HCT116 (cell line): ENCODE results near the gene PIEZO2. TPM values are rescaled to one million over a fixed set of nuclear protein-coding genes. Genes with fewer than 3 reads are reported as not detected.

Experiments
- ATAC-seq: fragments of 200-7000 bp; cut with Tn5 transposase; 2 replicates; pipeline ENCODE4 v1.9.1; 2020; ENCODE audit warnings: mild to moderate bottlenecking, moderate library complexity
- BruUV-seq: library from RNA; stranded (reverse); fragments of 400-500 nt; replicated peaks from 2 replicates; lab custom pipeline; 2021; lab: Mats Ljungman, UMichigan
- CTCF ChIA-PET: fragments of 300-600 bp; sonication (Branson Sonifier 250); formaldehyde crosslinking; loops from one replicate; lab custom pipeline; 2021; ENCODE audit warnings: antibody characterized with exemption; lab: Charles Lee
- POLR2A ChIA-PET: fragments of 300-600, 350-600 bp; sonication (Branson Sonifier 250); formaldehyde crosslinking; loops from one replicate; lab custom pipeline; 2021; ENCODE audit warnings: antibody characterized with exemption; lab: Charles Lee
- RAD21 ChIA-PET, 2 experiments: fragments of 300-600 bp; sonication (Branson Sonifier 250); formaldehyde crosslinking; loops; one replicate each; lab custom pipeline; 2023; ENCODE audit warnings: low total read pairs in 2 of 2; ENCODE audit not compliant: uncharacterized antibody in 2 of 2, unreplicated experiment in 2 of 2, low non-redundant PET in 1 of 2; lab: Charles Lee
- DNase-seq: peaks from one replicate; pipeline ENCODE4 v3.0.0-alpha.2; 2010; ENCODE audit warnings: low read depth, low spot score
- H2AFZ ChIP-seq: fragments of 200-600 bp; shearing (Covaris generic), sonication (generic); 2 replicates; pipeline ENCODE4 v1.6.1; 2017; ENCODE audit warnings: low read depth, mixed run types, mixed read lengths, antibody characterized with exemption, low read length; ENCODE audit not compliant: poor library complexity, severe bottlenecking
- H3K27ac ChIP-seq: 2 replicates; pipeline ENCODE4 v1.5.1; 2012; ENCODE audit warnings: low read depth, low read length
- H3K27me3 ChIP-seq: fragments of 200-600 bp; sonication (generic); 2 replicates; pipeline ENCODE4 v1.6.1; 2016; ENCODE audit warnings: mixed run types, low read length, mixed read lengths; ENCODE audit not compliant: insufficient read depth
- H3K36me3 ChIP-seq, 2 experiments: fragments of 200-500 bp in 1 of 2; fragments of 200-600 bp in 1 of 2; sonication (Bioruptor generic) in 1 of 2; sonication (generic) in 1 of 2; 2 replicates each; pipeline versions ENCODE4 v1.5.1 to v1.6.1; 2014 to 2016; ENCODE audit warnings: low read length in 2 of 2, inconsistent platforms in 1 of 2, mixed read lengths in 1 of 2, mixed run types in 1 of 2; ENCODE audit not compliant: insufficient read depth in 2 of 2, control insufficient read depth in 1 of 2
- H3K4me1 ChIP-seq, 2 experiments: fragments of 200-600 bp in 1 of 2; sonication (generic) in 1 of 2; 2 replicates each; pipeline versions ENCODE4 v1.5.1 to v1.6.1; 2012 to 2017; ENCODE audit warnings: low read length in 2 of 2, inconsistent platforms in 1 of 2, mild to moderate bottlenecking in 1 of 2, mixed read lengths in 1 of 2, mixed run types in 1 of 2, moderate library complexity in 1 of 2; ENCODE audit not compliant: insufficient read depth in 2 of 2, control insufficient read depth in 1 of 2
- H3K4me2 ChIP-seq: fragments of 200-600 bp; sonication (generic); 2 replicates; pipeline ENCODE4 v1.6.1; 2017; ENCODE audit warnings: mixed run types, low read length, mixed read lengths
- H3K4me3 ChIP-seq, 2 experiments: fragments of 200-600 bp in 1 of 2; sonication (generic) in 1 of 2; replicated peaks in 1 of 2; 2 replicates each; pipeline ENCODE4 v1.5.1; 2011 to 2016; ENCODE audit warnings: low read length in 2 of 2, control low read depth in 1 of 2, low read depth in 1 of 2, mild to moderate bottlenecking in 1 of 2, mixed read lengths in 1 of 2, mixed run types in 1 of 2
- H3K79me2 ChIP-seq: fragments of 200-600 bp; sonication (generic); 2 replicates; pipeline ENCODE4 v1.6.1; 2017; ENCODE audit warnings: mild to moderate bottlenecking, mixed run types, low read length, moderate library complexity, mixed read lengths; ENCODE audit not compliant: insufficient read depth
- H3K9ac ChIP-seq: fragments of 200-600 bp; sonication (generic); 2 replicates; pipeline ENCODE4 v1.6.1; 2016; ENCODE audit warnings: low read length, mixed read lengths
- H3K9me2 ChIP-seq: fragments of 200-600 bp; sonication (generic), shearing (Covaris generic); 2 replicates; pipeline ENCODE4 v1.6.1; 2017; ENCODE audit warnings: mixed run types, mild to moderate bottlenecking, moderate library complexity; ENCODE audit not compliant: insufficient read depth
- H3K9me3 ChIP-seq, 2 experiments: fragments of 200-500 bp in 1 of 2; fragments of 200-600 bp in 1 of 2; sonication (Bioruptor generic) in 1 of 2; sonication (generic) in 1 of 2; 2 replicates each; pipeline ENCODE4 v1.6.1; 2014 to 2017; ENCODE audit warnings: low read length in 2 of 2, mixed read lengths in 2 of 2, inconsistent platforms in 1 of 2, low read depth in 1 of 2, mild to moderate bottlenecking in 1 of 2, mixed run types in 1 of 2, moderate library complexity in 1 of 2; ENCODE audit not compliant: control insufficient read depth in 1 of 2, insufficient read depth in 1 of 2
- H4K20me1 ChIP-seq: fragments of 200-600 bp; sonication (generic), shearing (Covaris generic); 2 replicates; pipeline ENCODE4 v1.6.1; 2017; ENCODE audit warnings: mixed run types, mild to moderate bottlenecking, moderate library complexity; ENCODE audit not compliant: insufficient read depth
- ELF1 ChIP-seq: IDR thresholded peaks from 2 replicates; pipeline ENCODE4 v1.6.1; 2012; ENCODE audit warnings: low read depth, borderline replicate concordance
- EZH2 ChIP-seq: fragments of 200-600 bp; sonication (generic); IDR thresholded peaks from 2 replicates; pipeline ENCODE4 v1.6.1; 2017; ENCODE audit warnings: antibody characterized with exemption, mixed run types
- EZH2phosphoT487 ChIP-seq: fragments of 200-600 bp; IDR thresholded peaks from 2 replicates; pipeline ENCODE4 v1.6.1; 2018; ENCODE audit warnings: antibody characterized with exemption, borderline replicate concordance
- POLR2AphosphoS5 ChIP-seq: IDR thresholded peaks from 2 replicates; pipeline ENCODE4 v1.6.1; 2011; ENCODE audit warnings: mild to moderate bottlenecking, low read depth, low read length, moderate library complexity
- SP1 ChIP-seq: IDR thresholded peaks from 2 replicates; pipeline ENCODE4 v1.6.1; 2012; ENCODE audit warnings: low read depth
- SRF ChIP-seq: IDR thresholded peaks from 2 replicates; pipeline ENCODE4 v1.6.1; 2012; ENCODE audit warnings: low read depth
- TCF7L2 ChIP-seq: IDR thresholded peaks from 2 replicates; pipeline ENCODE4 v1.7.0; 2011; ENCODE audit warnings: borderline replicate concordance, inconsistent platforms; ENCODE audit not compliant: insufficient read depth, insufficient read length; ENCODE audit errors: extremely low read depth
- intact Hi-C: fragments of 100-400 bp; cut with micrococcal nuclease; formaldehyde crosslinking; loops from 2 replicates; pipeline ENCODE4 v1.10.0; 2022
- total RNA-seq: library from RNA; stranded (reverse); gene quantifications from one replicate; pipeline ENCODE4 v1.2.1, GENCODE V29; 2021; ENCODE audit not compliant: unreplicated experiment
- TF ChIP-seq, protein P1 (sequence below): IDR thresholded peaks from 2 replicates; pipeline ENCODE4 v1.6.1; 2011; ENCODE audit warnings: mild to moderate bottlenecking, low read length, moderate library complexity; ENCODE audit not compliant: insufficient replicate concordance; ENCODE audit errors: extremely low read depth
- TF ChIP-seq, protein P2 (sequence below): IDR thresholded peaks from 2 replicates; pipeline ENCODE4 v1.6.1; 2012

PIEZO2 gene
- total RNA-seq, 1 experiment from 2014 or later: 0.34 TPM

- TF ChIP-seq ELF1: no peak
- TF ChIP-seq EZH2: no peak
- TF ChIP-seq, protein P1, sequence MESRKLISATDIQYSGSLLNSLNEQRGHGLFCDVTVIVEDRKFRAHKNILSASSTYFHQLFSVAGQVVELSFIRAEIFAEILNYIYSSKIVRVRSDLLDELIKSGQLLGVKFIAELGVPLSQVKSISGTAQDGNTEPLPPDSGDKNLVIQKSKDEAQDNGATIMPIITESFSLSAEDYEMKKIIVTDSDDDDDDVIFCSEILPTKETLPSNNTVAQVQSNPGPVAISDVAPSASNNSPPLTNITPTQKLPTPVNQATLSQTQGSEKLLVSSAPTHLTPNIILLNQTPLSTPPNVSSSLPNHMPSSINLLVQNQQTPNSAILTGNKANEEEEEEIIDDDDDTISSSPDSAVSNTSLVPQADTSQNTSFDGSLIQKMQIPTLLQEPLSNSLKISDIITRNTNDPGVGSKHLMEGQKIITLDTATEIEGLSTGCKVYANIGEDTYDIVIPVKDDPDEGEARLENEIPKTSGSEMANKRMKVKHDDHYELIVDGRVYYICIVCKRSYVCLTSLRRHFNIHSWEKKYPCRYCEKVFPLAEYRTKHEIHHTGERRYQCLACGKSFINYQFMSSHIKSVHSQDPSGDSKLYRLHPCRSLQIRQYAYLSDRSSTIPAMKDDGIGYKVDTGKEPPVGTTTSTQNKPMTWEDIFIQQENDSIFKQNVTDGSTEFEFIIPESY: no peak
- TF ChIP-seq EZH2phosphoT487: no peak
Measured at GRCh38 chr18:11091746-11092145, 57.6 kb downstream of the PIEZO2 start (continued).

DNA sequence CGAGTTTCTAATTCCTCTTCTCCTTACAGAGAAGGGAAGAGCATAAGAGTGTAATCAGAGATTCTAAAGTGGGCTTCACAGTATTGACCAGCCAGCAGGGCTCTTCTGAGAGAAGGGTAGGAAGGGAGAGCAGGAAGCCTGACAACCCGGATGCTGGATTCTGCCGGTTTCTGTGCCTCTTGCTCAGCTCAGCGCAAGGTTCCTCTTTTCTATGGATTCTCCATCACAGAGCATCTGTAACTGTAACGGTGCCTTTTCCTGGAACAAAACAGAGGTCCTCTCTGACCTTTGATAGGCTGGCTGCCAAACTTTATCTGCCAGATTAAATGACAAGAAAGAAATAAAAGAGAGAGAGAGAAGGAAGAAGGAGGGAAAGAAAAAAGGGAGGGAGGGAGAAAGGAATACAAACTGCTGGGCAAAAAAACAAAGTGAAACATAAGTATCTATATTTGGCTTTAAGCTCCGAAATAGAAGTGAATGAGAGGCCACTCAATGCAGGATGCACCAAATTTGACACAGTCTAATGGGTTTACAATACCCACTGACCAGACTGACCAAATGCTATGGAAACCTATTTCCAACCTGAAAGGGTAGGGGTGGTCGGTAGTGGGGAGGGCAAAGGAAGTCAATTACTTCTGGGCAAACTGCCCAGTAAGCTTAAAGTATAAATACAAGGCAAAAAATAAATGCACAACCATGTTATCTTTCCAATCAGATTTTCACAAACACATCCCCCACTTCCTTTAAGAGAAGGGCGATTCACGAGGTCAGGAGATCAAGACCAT, 59.2 kb downstream of the PIEZO2 start:
- Histone ChIP-seq H3K79me2 (no peaks in the 10 kb centered on the region), H2AFZ (no peak overlapping the region), H3K4me3 (no peak overlapping the region), H3K36me3 (no peaks in the 10 kb centered on the region), H3K9me3 (no peaks in the 10 kb centered on the region), H3K27ac (no peak overlapping the region), H3K4me2 (no peak overlapping the region), H3K27me3 (peaks cover 7% of the 10 kb centered on the region; the same call in 1 of the 2 replicates), H3K9me2 (no peaks in the 10 kb centered on the region), H4K20me1 (no peaks in the 10 kb centered on the region), H3K4me1 (no peaks in the 10 kb centered on the region), H3K9ac (no peak overlapping the region)
- ATAC-seq: no peak
- no TSS peak for BruUV-seq
- ChIA-PET CTCF (no interaction called here), RAD21 (no interaction called here), POLR2A (no interaction called here)
- intact Hi-C loops: no loop called here
- DNase-seq: no peak
- no peak for TF ChIP-seq SRF
- no peak for TF ChIP-seq EZH2phosphoT487
- no peak for TF ChIP-seq POLR2AphosphoS5
- TF ChIP-seq, protein P2, sequence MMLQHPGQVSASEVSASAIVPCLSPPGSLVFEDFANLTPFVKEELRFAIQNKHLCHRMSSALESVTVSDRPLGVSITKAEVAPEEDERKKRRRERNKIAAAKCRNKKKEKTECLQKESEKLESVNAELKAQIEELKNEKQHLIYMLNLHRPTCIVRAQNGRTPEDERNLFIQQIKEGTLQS: no peak
- TF ChIP-seq ELF1: no peak
- no peak for TF ChIP-seq TCF7L2
- TF ChIP-seq, protein P1: no peak
- TF ChIP-seq SP1: no peak
- no peak for TF ChIP-seq EZH2
